Progenitor cell of endocrine pancreas (in vitro differentiated cells): Measurements from ENCODE around the gene TUSC2. TPM values are rescaled to one million over a fixed set of nuclear protein-coding genes. Genes with fewer than 3 reads are reported as not detected.

Experiments
- DNase-seq: peaks from one replicate; pipeline ENCODE4 v3.0.0; 2021; ENCODE audit warnings: low spot score; ENCODE audit not compliant: unreplicated experiment
- H3K27ac Mint-ChIP-seq: 2 replicates; pipeline ENCODE4 v1.8.0; 2021; ENCODE audit warnings: mild to moderate bottlenecking, moderate library complexity, mixed read lengths
- H3K27me3 Mint-ChIP-seq: 2 replicates; pipeline ENCODE4 v1.8.0; 2021; ENCODE audit warnings: mixed read lengths
- H3K36me3 Mint-ChIP-seq: 2 replicates; pipeline ENCODE4 v1.8.0; 2022; ENCODE audit warnings: mixed read lengths; ENCODE audit not compliant: insufficient read depth
- H3K4me1 Mint-ChIP-seq: 2 replicates; pipeline ENCODE4 v1.8.0; 2021; ENCODE audit warnings: low read depth, mixed read lengths
- H3K4me3 Mint-ChIP-seq: 2 replicates; pipeline ENCODE4 v1.8.0; 2021; ENCODE audit warnings: low read depth, mild to moderate bottlenecking, moderate library complexity, mixed read lengths
- H3K9me3 Mint-ChIP-seq: 2 replicates; pipeline ENCODE4 v1.8.0; 2021; ENCODE audit warnings: low read depth, mixed read lengths
- CTCF ChIP-seq: fragments of 200-600 bp; sonication (generic); IDR thresholded peaks from one replicate; pipeline ENCODE4 v1.5.0; 2021; ENCODE audit warnings: antibody characterized with exemption, mild to moderate bottlenecking; ENCODE audit not compliant: unreplicated experiment
- total RNA-seq: library from RNA; stranded (reverse); gene quantifications from 2 replicates; pipeline ENCODE4 v1.2.1, GENCODE V29; 2021

Gene TUSC2
- total RNA-seq, 1 donor from 2014 or later = 34.9 TPM

- no peak for TF ChIP-seq CTCF
- H3K27me3 Mint-ChIP-seq = no peaks in the 10 kb centered on the region
- no peaks in the 10 kb centered on the region for H3K36me3 Mint-ChIP-seq
- DNase-seq = no peak
- no peaks in the 10 kb centered on the region for H3K9me3 Mint-ChIP-seq
- no peak overlapping the region for H3K27ac Mint-ChIP-seq
- peaks cover 14% of the 10 kb centered on the region for H3K4me1 Mint-ChIP-seq
- H3K4me3 Mint-ChIP-seq = peak overlapping the region; percentile 14
These were observed 31.2 kb downstream of the TUSC2 start for GRCh38 chr3:50296721-50297383.

- no peak overlapping the region for H3K4me3 Mint-ChIP-seq
- H3K4me1 Mint-ChIP-seq = peaks cover 21% of the 10 kb centered on the region
- DNase-seq = no peak
- no peak for TF ChIP-seq CTCF
- no peak overlapping the region for H3K27ac Mint-ChIP-seq
- no peaks in the 10 kb centered on the region for H3K36me3 Mint-ChIP-seq
- no peaks in the 10 kb centered on the region for H3K9me3 Mint-ChIP-seq
- H3K27me3 Mint-ChIP-seq = no peaks in the 10 kb centered on the region
These were observed 32.2 kb downstream of the TUSC2 start for GRCh38 chr3:50295553-50296431.

GRCh38 chr3:50294492-50295403 is 33.3 kb downstream of the TUSC2 start:
- no peak overlapping the region for H3K4me3 Mint-ChIP-seq
- H3K27me3 Mint-ChIP-seq = no peaks in the 10 kb centered on the region
- peaks cover 16% of the 10 kb centered on the region for H3K4me1 Mint-ChIP-seq
- H3K9me3 Mint-ChIP-seq = no peaks in the 10 kb centered on the region
- H3K27ac Mint-ChIP-seq = peak overlapping the region; percentile 41
- TF ChIP-seq CTCF = no peak
- H3K36me3 Mint-ChIP-seq = no peaks in the 10 kb centered on the region
- no peak for DNase-seq

GRCh38 chr3:50294089-50294488 is 33.9 kb downstream of the TUSC2 start:
- no peak for DNase-seq
- no peaks in the 10 kb centered on the region for H3K9me3 Mint-ChIP-seq
- no peaks in the 10 kb centered on the region for H3K36me3 Mint-ChIP-seq
- no peak overlapping the region for H3K4me3 Mint-ChIP-seq
- H3K27ac Mint-ChIP-seq = no peak overlapping the region
- peaks cover 14% of the 10 kb centered on the region for H3K4me1 Mint-ChIP-seq
- H3K27me3 Mint-ChIP-seq = no peaks in the 10 kb centered on the region
- TF ChIP-seq CTCF = no peak
